HEK293 (cell line): ENCODE results near the gene PABPN1.

Experiments used
- CTCF ChIA-PET: fragments of 350-600 bp; formaldehyde crosslinking; extraction: SDS; loops from one replicate; lab custom pipeline; 2021; ENCODE audit warnings: antibody characterized with exemption; lab: Yijun Ruan, JAX
- POLR2A ChIA-PET: fragments of 300-600 bp; formaldehyde crosslinking; extraction: SDS; loops from one replicate; lab custom pipeline; 2020; ENCODE audit warnings: antibody characterized with exemption, inconsistent platforms; lab: Yijun Ruan, JAX
- H3K27ac ChIP-seq: fragments of 200-500 bp; sonication (Bioruptor generic); 2 replicates; pipeline ENCODE4 v1.5.1; 2014; ENCODE audit warnings: low read depth, low read length, control low read depth, inconsistent platforms; ENCODE audit errors: extremely low read depth
- H3K36me3 ChIP-seq, 2 experiments: fragments of 200-500 bp in 1 of 2; sonication (Bioruptor generic) in 1 of 2; 1 replicate in 1 of 2; 2 replicates in 1 of 2; pipeline ENCODE4 v1.5.1; 2014 to 2017; ENCODE audit warnings: inconsistent platforms in 2 of 2, low read length in 2 of 2; ENCODE audit not compliant: control insufficient read depth in 2 of 2, insufficient read depth in 1 of 2
- H3K4me1 ChIP-seq: fragments of 200-500 bp; sonication (Bioruptor generic); 2 replicates; pipeline ENCODE4 v1.5.1; 2014; ENCODE audit warnings: mild to moderate bottlenecking, low read length, inconsistent platforms; ENCODE audit not compliant: control insufficient read depth, insufficient read depth
- H3K4me3 ChIP-seq: 2 replicates; pipeline ENCODE4 v1.5.1; 2011; ENCODE audit warnings: low read depth, mild to moderate bottlenecking, control low read depth, low read length, moderate library complexity
- H3K9me3 ChIP-seq: fragments of 200-500 bp; sonication (Bioruptor generic); 2 replicates; pipeline ENCODE4 v1.5.1; 2014; ENCODE audit warnings: low read depth, low read length, inconsistent platforms; ENCODE audit not compliant: control insufficient read depth, insufficient read depth
- FEZF1 ChIP-seq: fragments of 450-650 bp; formaldehyde crosslinking; IDR thresholded peaks from 2 replicates; pipeline ENCODE4 v1.5.1; 2016; ENCODE audit warnings: missing biosample characterization, missing genetic modification characterization
- KLF8 ChIP-seq: fragments of 450-650 bp; formaldehyde crosslinking; IDR thresholded peaks from 2 replicates; pipeline ENCODE4 v1.5.1; 2016; ENCODE audit warnings: missing biosample characterization, missing genetic modification characterization
- MYNN ChIP-seq: fragments of 450-650 bp; formaldehyde crosslinking; IDR thresholded peaks from 2 replicates; pipeline ENCODE4 v1.5.1; 2016; ENCODE audit warnings: missing biosample characterization, missing genetic modification characterization, borderline replicate concordance
- TRIM28 ChIP-seq: IDR thresholded peaks from 2 replicates; pipeline ENCODE4 v1.6.1; 2011; ENCODE audit warnings: low read length, control low read depth, borderline replicate concordance
- TSHZ1 ChIP-seq: fragments of 450-650 bp; formaldehyde crosslinking; IDR thresholded peaks from 2 replicates; pipeline ENCODE4 v1.5.1; 2016; ENCODE audit warnings: missing biosample characterization, missing genetic modification characterization, borderline replicate concordance
- ZFP37 ChIP-seq: fragments of 450-650 bp; formaldehyde crosslinking; IDR thresholded peaks from 2 replicates; pipeline ENCODE4 v1.5.1; 2016; ENCODE audit warnings: missing biosample characterization, missing genetic modification characterization
- ZFP69B ChIP-seq: fragments of 450-650 bp; formaldehyde crosslinking; IDR thresholded peaks from 2 replicates; pipeline ENCODE4 v1.5.1; 2016; ENCODE audit warnings: missing biosample characterization, missing genetic modification characterization
- ZNF112 ChIP-seq: fragments of 450-650 bp; formaldehyde crosslinking; IDR thresholded peaks from 2 replicates; pipeline ENCODE4 v1.5.0; 2017; ENCODE audit warnings: missing biosample characterization, missing genetic modification characterization
- ZNF148 ChIP-seq: fragments of 450-650 bp; formaldehyde crosslinking; IDR thresholded peaks from 2 replicates; pipeline ENCODE4 v1.5.0; 2017; ENCODE audit warnings: missing biosample characterization, missing genetic modification characterization, borderline replicate concordance
- ZNF184 ChIP-seq: fragments of 450-650 bp; IDR thresholded peaks from 2 replicates; pipeline ENCODE4 v1.5.1; 2018; ENCODE audit warnings: missing biosample characterization, mild to moderate bottlenecking, missing genetic modification characterization
- ZNF266 ChIP-seq: fragments of 450-650 bp; formaldehyde crosslinking; IDR thresholded peaks from 2 replicates; pipeline ENCODE4 v1.5.1; 2016; ENCODE audit warnings: missing biosample characterization, missing genetic modification characterization, low read depth
- ZNF274 ChIP-seq, 2 experiments: fragments of 200-500 bp in 1 of 2; fragments of 450-650 bp in 1 of 2; sonication (Bioruptor generic) in 1 of 2; formaldehyde crosslinking in 1 of 2; IDR thresholded peaks; 2 replicates each; pipeline versions ENCODE4 v1.5.1 to v1.6.1; 2014 to 2016; ENCODE audit warnings: borderline replicate concordance in 1 of 2, inconsistent platforms in 1 of 2, low read length in 1 of 2, missing biosample characterization in 1 of 2, missing genetic modification characterization in 1 of 2
- ZNF335 ChIP-seq: fragments of 450-650 bp; formaldehyde crosslinking; conservative IDR thresholded peaks from 2 replicates; pipeline ENCODE4 v1.5.1; 2016; ENCODE audit warnings: missing biosample characterization, missing genetic modification characterization
- ZNF391 ChIP-seq: fragments of 450-650 bp; formaldehyde crosslinking; IDR thresholded peaks from 2 replicates; pipeline ENCODE4 v1.5.1; 2016; ENCODE audit warnings: low read depth, missing biosample characterization, missing genetic modification characterization, borderline replicate concordance
- ZNF398 ChIP-seq: fragments of 450-650 bp; formaldehyde crosslinking; IDR thresholded peaks from 2 replicates; pipeline ENCODE4 v1.5.1; 2017; ENCODE audit warnings: missing biosample characterization, missing genetic modification characterization
- ZNF488 ChIP-seq: fragments of 450-650 bp; formaldehyde crosslinking; IDR thresholded peaks from 2 replicates; pipeline ENCODE4 v1.5.1; 2016; ENCODE audit warnings: missing biosample characterization, missing genetic modification characterization
- ZNF529 ChIP-seq: fragments of 450-650 bp; formaldehyde crosslinking; IDR thresholded peaks from 2 replicates; pipeline ENCODE4 v1.5.1; 2017; ENCODE audit warnings: missing genetic modification characterization, missing biosample characterization; ENCODE audit not compliant: insufficient replicate concordance
- ZNF654 ChIP-seq: fragments of 450-650 bp; formaldehyde crosslinking; IDR thresholded peaks from 2 replicates; pipeline ENCODE4 v1.5.1; 2016; ENCODE audit warnings: low read depth, missing biosample characterization, missing genetic modification characterization
- ZNF692 ChIP-seq: fragments of 450-650 bp; formaldehyde crosslinking; IDR thresholded peaks from 2 replicates; pipeline ENCODE4 v1.5.1; 2016; ENCODE audit warnings: missing biosample characterization, missing genetic modification characterization
- ZNF76 ChIP-seq: fragments of 450-650 bp; formaldehyde crosslinking; IDR thresholded peaks from 2 replicates; pipeline ENCODE4; 2016; ENCODE audit warnings: low read depth, missing biosample characterization, missing genetic modification characterization, borderline replicate concordance
- ZSCAN5A ChIP-seq: fragments of 450-650 bp; formaldehyde crosslinking; IDR thresholded peaks from 2 replicates; pipeline ENCODE4 v1.5.1; 2016; ENCODE audit warnings: missing biosample characterization, missing genetic modification characterization

Gene PABPN1

GRCh38 chr14:23284654-23285529 lies 36.4 kb upstream of the PABPN1 start (continued):
- peak; percentile 81; the same call in 1 of the 2 replicates for TF ChIP-seq ZFP69B
- no peak for TF ChIP-seq ZNF112 (tag by site-specific recombination)
- 0 out of 2 replicates have a peak, but pooled peaks have one; percentile 17 for TF ChIP-seq ZNF76 (tag by site-specific recombination)
- no peak for TF ChIP-seq ZFP37 (tag by site-specific recombination)
- no peak for TF ChIP-seq ZNF148 (tag by site-specific recombination)
- TF ChIP-seq ZNF335 (tag by site-specific recombination), result peak; percentile 40
- no peak for TF ChIP-seq TSHZ1 (tag by site-specific recombination)
- no peak for TF ChIP-seq ZNF184 (tag by site-specific recombination)
- TF ChIP-seq ZNF274 (IDR thresholded peaks at IDR 0.05; ENCODE audit: low read length), result no peak
- TF ChIP-seq ZNF274 (tag by site-specific recombination; IDR thresholded peaks at IDR 0.05; ENCODE audit: borderline replicate concordance), result no peak
- no peak for TF ChIP-seq TRIM28
- TF ChIP-seq ZNF692 (tag by site-specific recombination), result peak; percentile 91
- peak; percentile 80 for TF ChIP-seq MYNN (tag by site-specific recombination)
- TF ChIP-seq ZNF529 (tag by site-specific recombination), result no peak

GRCh38 chr14:23285530-23286019 lies 35.7 kb upstream of the PABPN1 start:
- ChIA-PET CTCF (interaction anchor here (0.6 to 2.2 kb wide), 6 partner anchors 9 to 282 kb away, joined by 3 to 8 read pairs (median 6); partner anchors contain the start of gene AP1G2), POLR2A (interaction anchor here (0.7 to 3.1 kb wide), 9 partner anchors 9 to 179 kb away, joined by 3 to 41 read pairs (median 8); partner anchors contain the start of genes BCL2L2, PABPN1 and PPP1R3E)
- H3K4me3 ChIP-seq, result peak overlapping the region; percentile 90
- H3K9me3 ChIP-seq, result no peaks in the 10 kb centered on the region
- H3K4me1 ChIP-seq, result peaks cover 12% of the 10 kb centered on the region
- peaks cover 0 to 3% of the 10 kb centered on the region in 2 experiments; a peak in 1 of 3 replicates for H3K36me3 ChIP-seq
- H3K27ac ChIP-seq, result peak overlapping the region; percentile 78
- TF ChIP-seq FEZF1 (tag by site-specific recombination) (no peak), ZNF391 (tag by site-specific recombination) (peak; percentile 42; the same call in 1 of the 2 replicates), ZNF266 (tag by site-specific recombination) (no peak), ZNF488 (tag by site-specific recombination) (no peak), ZNF398 (tag by site-specific recombination) (peak; percentile 91), ZNF654 (tag by site-specific recombination) (no peak), KLF8 (tag by site-specific recombination) (no peak), ZSCAN5A (tag by site-specific recombination) (0 out of 2 replicates have a peak, but pooled peaks have one; percentile 42)
